Skin epidermis (tissue), 12 donors: ENCODE data around the gene HES2.

Experiments used
- H3K27ac ChIP-seq, 21 experiments: fragments of 200-600 bp; sonication (generic) in 11 of 21; one replicate each; pipeline ENCODE4 v1.5.0; 2020; ENCODE audit warnings: mild to moderate bottlenecking in 3 of 21, inconsistent platforms in 2 of 21, moderate library complexity in 2 of 21
- H3K4me3 ChIP-seq, 7 experiments: fragments of 200-600 bp; sonication (generic) in 2 of 7; one replicate each; pipeline ENCODE4 v1.5.0; 2020; ENCODE audit warnings: inconsistent platforms in 2 of 7, mild to moderate bottlenecking in 2 of 7, moderate library complexity in 1 of 7

Gene HES2, protein sequence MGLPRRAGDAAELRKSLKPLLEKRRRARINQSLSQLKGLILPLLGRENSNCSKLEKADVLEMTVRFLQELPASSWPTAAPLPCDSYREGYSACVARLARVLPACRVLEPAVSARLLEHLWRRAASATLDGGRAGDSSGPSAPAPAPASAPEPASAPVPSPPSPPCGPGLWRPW

DNA sequence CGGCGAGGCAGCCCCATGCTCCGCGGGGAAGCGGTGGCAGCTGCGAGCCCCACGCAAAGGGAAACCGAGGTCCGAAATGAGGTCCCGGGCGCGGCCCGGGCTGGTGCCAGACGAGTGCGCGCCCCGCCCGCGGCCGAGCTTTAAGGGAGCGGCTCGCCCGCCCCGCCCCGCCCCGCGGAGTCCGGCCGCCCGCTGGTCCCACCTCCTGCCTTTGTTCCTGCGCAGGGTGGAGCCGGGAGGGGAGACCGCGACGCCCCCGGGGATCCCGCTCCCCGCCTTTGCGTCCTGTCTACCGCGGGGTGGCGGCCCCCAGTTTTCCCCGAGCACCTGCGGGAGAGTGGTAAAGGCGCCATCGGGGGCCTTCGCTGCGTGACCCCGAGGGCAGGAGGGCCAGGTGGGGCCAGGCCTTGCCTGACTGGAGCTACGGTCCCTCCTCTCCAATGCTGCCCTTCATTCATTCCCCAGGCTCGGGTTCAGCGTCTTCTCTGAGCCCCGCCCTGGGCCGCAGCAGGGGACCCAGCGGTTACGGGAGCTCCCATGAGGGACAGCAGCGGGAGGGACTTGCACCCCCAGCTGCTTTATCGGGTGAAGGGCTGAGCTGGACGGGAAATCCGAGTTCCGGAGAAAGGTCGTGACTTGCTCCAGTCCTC, at the start of gene HES2:
Gene HES2 (minus strand): TSS at position 116 of the 650 bp plus-strand sequence. CDS start 99 bp downstream, at position 17.
- peak within 1 kb of the TSS; percentile 25 to 53 (median 37) for H3K4me3 ChIP-seq
- H3K27ac ChIP-seq: peak within 1 kb of the TSS in 17 of 21 experiments; percentile 17 to 84 (median 64)

DNA sequence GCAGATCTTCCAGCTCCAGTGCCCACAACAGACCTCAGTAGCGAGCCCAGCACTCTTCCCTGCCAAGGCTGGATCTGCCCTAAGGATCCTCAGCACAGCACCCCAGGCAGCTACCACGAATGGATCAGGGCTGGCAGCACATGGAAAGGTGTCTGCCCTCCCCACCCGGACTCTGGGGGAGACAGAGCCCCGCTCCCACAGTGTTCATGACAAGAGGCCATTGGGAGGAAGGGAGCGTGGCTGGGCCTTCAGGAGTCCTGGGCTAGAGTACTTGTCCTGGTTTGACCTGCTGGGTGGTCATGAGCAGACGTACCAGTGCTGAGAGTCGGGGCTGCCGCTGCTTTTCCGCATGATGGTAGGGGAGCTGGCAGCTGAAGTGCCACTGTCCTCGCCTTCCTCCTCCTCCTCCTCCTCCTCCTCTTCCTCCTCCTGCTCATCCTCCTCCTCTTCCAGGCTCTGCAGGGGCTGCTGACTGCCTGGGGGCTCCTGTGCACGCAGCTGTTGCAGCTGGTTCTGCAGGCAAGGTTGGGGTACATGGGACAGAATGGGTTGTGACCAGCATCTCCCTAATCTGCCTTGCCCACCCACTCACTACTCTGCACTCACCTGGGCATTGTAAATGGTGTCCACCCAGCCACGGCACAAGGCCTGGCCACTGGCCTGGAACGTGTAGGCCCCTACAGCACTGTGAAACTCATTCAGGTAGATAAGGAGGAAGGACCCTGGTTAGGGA, 49.2 kb upstream of the HES2 start:
- Histone ChIP-seq H3K4me3 (no peak overlapping the region), H3K27ac (no peak overlapping the region)

DNA sequence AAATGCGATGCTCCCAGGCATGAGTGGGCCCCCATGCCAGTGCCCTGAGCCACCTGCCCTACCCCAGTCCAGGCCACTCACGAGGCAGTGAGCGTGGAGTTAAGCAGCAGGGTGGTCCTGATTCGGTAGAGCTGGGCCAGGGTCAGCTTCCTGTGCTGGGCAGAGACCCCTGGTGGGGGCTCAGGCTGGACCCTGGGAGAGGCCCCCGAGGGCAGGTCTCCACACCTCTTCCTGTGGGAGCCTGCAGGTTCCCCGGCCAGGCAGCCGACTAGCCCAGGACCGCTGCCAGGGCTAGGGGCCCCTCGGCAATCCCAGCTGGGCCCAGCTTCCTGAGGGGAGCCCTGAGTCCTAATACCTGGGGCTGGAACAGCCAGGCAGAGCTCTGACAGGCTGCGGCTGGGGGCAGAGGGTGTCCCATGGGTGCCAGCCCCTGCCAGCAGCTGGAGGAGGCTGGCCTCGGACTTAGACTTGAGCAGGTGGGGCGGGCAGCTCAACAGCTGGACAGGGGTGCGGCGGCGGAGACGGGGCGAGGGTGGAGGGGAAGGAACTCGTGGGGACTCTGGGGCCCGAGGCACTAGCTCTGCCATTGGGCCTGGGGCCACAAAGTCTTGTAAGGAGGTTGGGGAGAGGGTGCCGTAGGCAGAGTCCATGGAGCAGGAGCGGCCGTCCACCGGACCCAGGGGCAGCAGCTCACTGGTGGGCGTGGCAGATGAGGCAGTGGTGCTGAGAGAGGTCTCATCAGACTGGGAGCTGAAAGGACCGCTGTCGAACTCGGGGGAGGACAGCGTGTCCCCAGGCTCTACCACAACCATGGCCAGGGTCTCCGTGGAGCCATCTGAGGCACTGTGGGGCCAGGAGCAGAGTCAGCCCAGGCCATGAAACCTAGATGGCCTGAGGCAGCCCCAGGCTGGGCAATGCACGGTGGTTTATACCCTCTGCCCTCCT, 48.3 kb upstream of the HES2 start:
- no peak overlapping the region for H3K27ac ChIP-seq
- H3K4me3 ChIP-seq: no peak overlapping the region

DNA sequence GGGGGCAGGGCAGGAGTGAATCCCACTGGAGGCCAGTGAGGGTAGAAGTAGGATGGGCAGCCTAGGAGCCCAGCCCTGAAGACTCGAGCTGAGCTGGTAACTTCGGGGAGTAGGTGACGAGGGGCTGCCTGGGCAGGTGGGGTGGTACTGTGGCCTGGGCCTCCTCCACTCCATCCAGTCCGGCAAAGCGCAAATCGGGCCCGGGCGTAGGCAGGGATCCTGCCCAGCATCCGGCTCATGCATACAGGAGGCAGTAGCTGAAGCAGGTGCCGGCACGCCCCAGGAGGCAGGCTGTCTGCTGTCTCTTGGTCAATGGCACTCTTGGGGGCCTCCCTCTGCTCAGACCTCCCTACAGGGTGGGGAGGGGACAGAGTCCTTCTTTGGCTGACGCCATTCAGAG, 47.5 kb upstream of the HES2 start:
- Histone ChIP-seq H3K27ac (no peak overlapping the region), H3K4me3 (no peak overlapping the region)

DNA sequence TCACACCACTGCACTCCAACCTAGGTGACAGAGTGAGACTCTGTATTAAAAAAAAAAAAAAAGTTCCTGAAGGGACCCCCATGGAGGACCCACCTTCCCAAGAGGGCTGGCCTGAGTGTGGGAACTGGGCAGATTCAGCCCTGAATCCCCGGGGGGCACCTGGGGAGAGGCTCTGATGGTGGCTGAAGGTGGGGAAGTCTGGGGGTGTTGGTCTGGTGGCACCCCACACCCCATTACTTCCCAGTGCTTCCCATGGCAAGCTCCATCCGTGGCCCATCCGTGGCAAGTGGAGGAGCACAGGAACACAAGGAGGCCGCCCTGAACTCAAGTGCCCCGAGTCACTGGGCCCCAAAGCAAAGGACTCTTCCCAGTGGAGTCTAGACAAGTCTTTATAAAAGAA, 47.0 kb upstream of the HES2 start:
- peak overlapping the region in 1 of 21 experiments; percentile 86 for H3K27ac ChIP-seq
- H3K4me3 ChIP-seq: no peak overlapping the region

DNA sequence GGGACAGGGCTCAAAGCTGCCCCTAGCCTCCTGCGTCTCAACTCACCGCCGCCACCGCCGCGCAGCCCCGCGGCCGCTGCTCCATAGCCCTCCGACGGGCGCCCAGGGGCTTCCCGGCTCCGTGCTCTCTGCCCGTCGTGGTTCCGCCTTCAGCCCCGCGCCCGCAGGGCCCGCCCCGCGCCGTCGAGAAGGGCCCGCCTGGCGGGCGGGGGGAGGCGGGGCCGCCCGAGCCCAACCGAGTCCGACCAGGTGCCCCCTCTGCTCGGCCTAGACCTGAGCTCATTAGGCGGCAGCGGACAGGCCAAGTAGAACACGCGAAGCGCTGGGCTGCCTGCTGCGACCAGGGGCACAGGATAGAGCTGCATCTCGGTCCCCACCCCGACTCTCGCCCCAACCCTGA, 46.3 kb upstream of the HES2 start, which contains the start of gene TNFRSF25:
Gene TNFRSF25 (minus strand): TSS at position 151 of the 400 bp plus-strand sequence. CDS start 66 bp downstream, at position 85.
- H3K4me3 ChIP-seq: peak within 1 kb of the TSS; percentile 15 to 43 (median 31)
- peak within 1 kb of the TSS in 12 of 21 experiments; percentile 16 to 87 (median 65) for H3K27ac ChIP-seq

DNA sequence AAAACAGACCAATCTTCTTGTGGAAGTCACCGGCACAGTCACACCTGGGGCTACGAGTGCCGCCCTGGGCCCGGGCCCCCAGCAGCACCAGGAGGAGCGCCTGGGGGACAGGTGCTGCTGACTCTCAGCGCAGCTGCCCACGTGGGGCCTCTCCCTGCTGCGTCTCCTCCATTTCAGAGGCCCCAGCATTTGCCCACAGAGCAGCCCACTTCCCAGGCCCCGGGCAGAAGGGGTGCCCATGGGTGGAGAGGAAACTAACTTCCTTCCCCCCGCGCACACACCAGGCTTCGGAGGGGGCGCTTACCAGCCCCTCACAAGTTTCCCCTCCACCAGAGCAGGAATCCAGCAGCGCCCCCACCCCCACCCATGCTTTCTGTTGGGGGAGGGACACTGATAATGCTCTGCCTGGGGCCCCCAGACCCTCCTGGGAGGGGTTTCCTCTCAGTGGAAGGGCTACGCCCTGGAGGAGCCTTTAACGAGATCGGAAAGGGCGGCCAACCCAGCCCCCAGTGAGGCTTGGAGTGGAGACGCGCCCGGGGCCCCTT, 45.8 kb upstream of the HES2 start:
- peak overlapping the region; percentile 15 to 43 (median 31) for H3K4me3 ChIP-seq
- peak overlapping the region in 12 of 21 experiments; percentile 15 to 87 (median 65) for H3K27ac ChIP-seq

DNA sequence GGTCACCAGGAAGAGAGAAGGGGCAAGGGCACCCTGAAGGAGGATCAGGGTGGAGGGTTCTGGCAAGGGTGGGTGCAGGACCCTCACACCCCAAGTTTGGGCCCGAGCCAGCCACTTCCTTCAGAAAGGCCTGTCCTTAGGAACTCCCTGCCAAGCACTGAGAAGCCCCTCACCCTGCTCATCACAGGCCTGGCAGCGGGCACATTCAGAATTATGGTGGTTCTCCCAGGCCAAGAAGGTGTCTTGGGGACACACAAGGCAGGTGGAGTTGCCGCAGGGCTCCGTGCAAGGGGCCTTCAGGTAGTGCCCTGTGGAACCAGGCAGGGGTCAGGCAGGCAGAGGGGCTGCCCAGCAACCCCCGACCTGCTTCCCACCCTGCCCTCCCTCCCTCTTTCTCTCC, 45.2 kb upstream of the HES2 start:
- Histone ChIP-seq H3K4me3 (peak overlapping the region; percentile 15 to 43 (median 31)), H3K27ac (peak overlapping the region in 8 of 21 experiments; percentile 16 to 87 (median 81))

DNA sequence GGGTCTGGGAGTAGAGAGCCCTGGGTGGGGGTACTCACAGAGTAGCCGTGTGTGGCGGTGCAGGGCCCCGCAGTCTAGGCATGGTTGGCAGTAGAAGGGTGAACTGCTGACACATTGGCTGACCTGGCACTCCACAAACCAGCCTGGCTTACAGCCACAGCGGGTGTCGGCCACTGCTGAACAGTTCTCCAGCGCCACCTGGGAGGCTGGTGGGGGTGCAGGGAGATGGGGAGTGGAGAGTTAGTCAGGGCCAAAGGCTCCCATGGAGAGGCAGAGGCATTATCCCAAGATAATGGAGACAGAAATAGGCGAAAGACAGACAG, 44.8 kb upstream of the HES2 start:
- Histone ChIP-seq H3K4me3 (peak overlapping the region in 1 of 7 experiments; percentile 43), H3K27ac (peak overlapping the region in 3 of 21 experiments; percentile 82 to 87 (median 86))

DNA sequence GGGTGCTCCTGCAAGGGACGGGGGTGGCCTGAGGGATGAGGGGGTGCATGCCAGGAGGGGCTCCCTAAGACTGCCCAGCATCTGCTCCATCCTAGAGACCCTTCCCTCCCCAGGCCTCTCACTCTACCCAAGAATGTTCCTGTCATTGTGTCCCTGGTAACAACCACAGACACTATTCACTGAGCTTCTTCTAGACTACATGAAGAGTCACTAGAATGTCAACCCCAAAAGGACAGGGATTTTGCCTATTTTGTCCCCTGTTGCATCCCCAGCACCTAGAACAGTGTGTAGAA, 43.3 kb upstream of the HES2 start:
- Histone ChIP-seq H3K4me3 (no peak overlapping the region), H3K27ac (peak overlapping the region in 1 of 21 experiments; percentile 23)

DNA sequence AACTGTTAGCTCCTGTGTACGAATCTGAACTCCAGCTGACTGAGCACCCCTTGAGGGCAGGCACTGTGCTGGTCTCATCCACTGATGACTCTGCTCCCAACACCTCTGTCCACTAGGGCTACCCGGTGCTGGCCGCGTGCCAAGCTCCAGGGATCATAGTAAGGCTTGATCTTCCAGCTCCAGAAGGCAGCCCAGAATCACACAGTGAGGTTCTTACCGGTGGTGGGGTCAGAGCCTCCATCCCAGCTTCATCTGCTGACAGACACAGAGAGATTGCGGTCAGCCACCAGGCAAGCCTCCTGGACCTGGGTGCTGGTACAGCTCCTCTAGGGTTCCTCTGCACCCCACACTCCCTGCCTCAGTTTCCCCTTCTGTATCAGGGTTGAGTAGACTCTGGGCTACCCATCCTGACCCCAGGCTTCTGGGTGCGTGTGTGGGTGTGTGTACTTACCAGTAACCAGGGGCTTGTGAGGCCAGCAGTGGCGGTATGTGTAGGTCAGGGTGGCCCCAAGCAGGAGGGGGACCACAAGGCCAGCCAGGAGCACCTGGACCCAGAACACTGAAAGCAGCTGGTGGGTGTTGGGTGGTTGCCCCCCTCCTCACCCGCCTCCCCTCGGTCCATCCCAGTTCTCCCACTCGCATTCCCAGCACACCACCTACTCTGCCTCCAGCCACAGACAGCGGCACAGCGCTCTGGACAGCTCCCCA, 42.8 kb upstream of the HES2 start:
- Histone ChIP-seq H3K27ac (peak overlapping the region in 1 of 21 experiments; percentile 42), H3K4me3 (no peak overlapping the region)

DNA sequence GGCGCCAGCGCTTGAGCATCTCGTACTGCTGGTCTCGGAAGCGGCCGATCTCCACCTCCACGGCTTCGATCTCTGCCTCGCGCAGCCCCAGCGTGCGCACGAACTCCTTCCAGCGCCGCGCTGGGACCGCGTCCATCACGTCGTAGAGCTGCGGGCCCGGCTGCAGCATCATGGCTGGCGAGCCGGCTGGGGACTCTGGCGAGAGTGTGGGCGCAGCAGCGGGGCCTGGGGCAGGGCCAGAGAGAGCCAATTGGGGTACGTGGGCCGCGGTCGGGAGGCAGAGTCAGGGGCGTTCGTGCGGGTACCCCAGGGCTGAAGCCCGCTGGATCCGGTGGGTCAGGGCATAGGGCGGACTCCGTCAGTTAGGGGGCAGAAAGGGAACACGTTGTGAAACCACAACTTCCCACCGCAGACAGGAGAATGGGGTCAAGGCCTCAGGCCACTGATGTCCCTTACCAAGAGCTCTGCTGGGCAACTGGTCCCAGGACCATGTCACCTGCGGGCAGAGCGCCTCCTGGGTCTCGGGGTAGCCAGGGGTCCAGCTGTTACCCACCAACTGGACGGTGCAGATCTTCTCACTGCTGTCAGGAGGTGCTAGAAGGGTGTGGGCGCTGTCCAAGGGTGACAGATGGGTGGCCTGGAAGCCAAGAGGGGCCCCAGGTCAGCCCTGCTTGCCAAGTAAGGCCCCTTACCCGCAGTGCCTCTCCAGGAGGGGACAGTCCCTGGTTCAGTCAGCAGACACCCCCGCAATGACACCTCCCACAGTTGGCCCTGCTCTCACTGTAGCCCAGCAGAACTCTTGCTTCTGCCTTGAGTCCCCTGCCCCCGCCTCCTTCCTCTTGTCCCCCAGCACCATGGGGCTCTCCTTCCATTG, 42.1 kb upstream of the HES2 start:
- Histone ChIP-seq H3K27ac (peak overlapping the region in 3 of 21 experiments; percentile 42 to 85 (median 66)), H3K4me3 (no peak overlapping the region)

DNA sequence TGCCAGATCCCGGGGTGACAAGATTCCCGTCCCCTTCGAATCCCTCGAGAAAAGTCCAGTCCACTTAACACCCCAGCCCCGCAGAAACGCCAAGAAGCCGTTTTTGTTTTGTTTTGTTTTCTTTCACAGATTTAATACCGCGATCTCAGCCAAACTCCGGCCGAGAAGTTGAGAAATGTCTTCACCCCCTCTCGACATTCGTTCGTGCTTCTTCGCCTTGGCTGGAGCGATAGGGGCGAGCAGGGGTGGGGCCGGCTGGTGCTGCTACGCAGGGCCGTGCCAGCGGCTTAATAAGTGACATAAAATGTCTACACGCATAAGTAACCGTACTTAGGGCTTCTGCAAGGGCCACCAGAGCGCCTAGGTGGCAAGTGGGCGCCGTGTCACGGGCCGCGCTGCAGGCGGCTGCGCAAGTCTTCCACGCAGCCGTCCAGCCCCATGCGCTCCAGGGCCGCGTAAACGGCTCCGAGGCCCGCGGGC, 41.4 kb upstream of the HES2 start:
- peak overlapping the region in 3 of 7 experiments; percentile 20 to 28 (median 25) for H3K4me3 ChIP-seq
- H3K27ac ChIP-seq: peak overlapping the region in 14 of 21 experiments; percentile 4 to 91 (median 60)

DNA sequence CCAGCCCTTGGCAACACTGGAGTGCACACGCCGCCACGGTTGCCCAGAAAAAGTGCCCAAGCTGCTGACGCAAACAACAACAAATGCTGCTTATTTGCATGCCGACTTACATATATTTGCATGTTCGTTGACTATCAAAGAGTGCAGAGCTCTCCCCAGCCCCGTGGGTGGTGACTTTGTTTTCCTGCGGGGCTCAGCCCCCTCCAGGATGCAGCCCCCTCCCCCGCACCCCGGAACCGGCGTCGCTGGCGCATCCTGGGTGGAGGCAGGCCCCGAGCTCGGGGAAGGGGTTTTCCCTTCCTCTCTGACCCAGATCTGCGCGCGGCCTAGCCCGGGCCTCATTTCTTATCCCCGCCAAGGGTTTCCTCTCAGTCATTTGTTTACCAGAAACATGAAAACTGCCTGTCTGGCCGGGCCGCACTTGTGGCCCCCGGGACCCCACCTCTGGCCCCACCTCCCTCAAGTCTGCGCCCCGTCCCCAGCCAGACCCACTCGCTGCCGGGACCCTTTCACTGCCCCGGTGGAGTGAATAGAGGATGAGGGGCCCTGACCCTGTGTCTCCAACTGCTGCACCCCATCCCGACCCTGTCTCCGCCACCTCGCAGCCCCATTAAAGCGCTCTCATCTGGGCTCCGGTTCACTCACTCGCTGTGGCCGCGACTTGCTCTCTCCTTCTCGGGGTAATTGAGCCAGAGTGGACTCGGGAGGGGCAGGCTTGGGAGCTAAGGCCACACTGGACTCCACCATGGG, 40.8 kb upstream of the HES2 start:
- Histone ChIP-seq H3K27ac (peak overlapping the region in 16 of 21 experiments; percentile 4 to 91 (median 60)), H3K4me3 (peak overlapping the region in 5 of 7 experiments; percentile 1 to 28 (median 20))

DNA sequence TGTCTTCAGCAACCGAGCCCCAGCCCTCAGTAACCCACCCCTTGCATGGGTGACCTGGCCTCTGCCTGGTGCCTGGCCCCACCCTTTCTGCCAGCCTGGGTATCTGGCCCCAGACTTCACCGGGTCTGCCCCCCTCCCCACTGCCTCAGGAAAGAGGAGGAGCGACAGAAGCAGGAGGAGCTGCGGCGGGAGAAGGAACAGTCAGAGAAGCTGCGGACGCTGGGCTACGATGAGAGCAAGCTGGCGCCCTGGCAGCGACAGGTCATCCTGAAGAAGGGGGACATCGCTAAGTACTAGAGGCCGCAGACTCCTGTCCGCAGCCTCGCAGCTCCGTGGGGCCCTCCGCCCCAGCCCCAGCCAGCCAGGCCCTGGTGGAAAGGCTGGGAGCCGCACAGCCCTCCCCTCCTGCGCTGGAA, 40.1 kb upstream of the HES2 start:
- H3K4me3 ChIP-seq: peak overlapping the region in 5 of 7 experiments; percentile 1 to 28 (median 20)
- H3K27ac ChIP-seq: peak overlapping the region in 12 of 21 experiments; percentile 15 to 91 (median 55)

DNA sequence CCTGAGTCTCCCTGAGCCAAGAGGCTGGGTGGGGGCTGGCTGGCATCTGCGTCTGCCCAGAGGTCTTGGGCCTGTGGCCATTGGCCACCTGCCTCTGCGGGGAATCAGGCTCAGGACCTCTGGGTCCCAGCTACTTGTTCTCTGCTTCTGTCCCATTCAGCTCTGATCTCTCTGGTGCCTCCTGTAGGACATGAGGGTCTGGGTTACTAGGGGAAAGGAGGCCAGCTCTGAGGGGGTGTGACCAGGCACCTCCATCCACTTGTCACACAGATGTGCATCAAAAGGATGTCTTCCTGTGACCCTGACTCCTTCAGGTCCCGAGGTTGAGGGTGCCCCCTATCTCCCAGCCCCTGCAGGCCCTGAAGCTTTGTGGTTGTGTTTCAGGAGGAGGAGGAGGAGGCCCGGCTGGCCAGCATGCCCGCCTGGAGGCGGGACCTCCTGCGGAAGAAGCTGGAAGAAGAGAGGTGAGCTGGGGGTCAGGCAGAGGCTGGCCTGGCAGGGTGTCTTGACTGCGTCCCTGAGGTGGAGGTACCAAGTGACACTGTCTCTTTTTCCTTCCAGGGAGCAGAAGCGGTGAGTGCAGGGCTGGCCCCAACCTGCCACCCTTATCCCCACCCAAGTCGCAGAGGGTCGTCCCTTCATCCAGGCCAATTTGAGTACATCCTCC, 37.2 kb upstream of the HES2 start:
- no peak overlapping the region for H3K4me3 ChIP-seq

More for the DNA sequence above, 37.2 kb upstream of the HES2 start:
- no peak overlapping the region for H3K27ac ChIP-seq
